Epithelial cell of esophagus (primary cell): ENCODE data around the gene MAPT.

Experiments used
- DNase-seq: peaks from one replicate; pipeline ENCODE4 v3.0.0; 2010; ENCODE audit warnings: low read depth
- H3K4me3 ChIP-seq: 2 replicates; pipeline ENCODE4 v1.5.1; 2011; ENCODE audit warnings: mild to moderate bottlenecking, low read length, control low read depth
- TF ChIP-seq, protein P1 (sequence below): IDR thresholded peaks from 2 replicates; pipeline ENCODE4 v1.5.1; 2011; ENCODE audit warnings: low read depth, mild to moderate bottlenecking, low read length, control low read depth, inconsistent platforms; ENCODE audit not compliant: insufficient read depth; ENCODE audit errors: missing control alignments

Gene MAPT

DNA sequence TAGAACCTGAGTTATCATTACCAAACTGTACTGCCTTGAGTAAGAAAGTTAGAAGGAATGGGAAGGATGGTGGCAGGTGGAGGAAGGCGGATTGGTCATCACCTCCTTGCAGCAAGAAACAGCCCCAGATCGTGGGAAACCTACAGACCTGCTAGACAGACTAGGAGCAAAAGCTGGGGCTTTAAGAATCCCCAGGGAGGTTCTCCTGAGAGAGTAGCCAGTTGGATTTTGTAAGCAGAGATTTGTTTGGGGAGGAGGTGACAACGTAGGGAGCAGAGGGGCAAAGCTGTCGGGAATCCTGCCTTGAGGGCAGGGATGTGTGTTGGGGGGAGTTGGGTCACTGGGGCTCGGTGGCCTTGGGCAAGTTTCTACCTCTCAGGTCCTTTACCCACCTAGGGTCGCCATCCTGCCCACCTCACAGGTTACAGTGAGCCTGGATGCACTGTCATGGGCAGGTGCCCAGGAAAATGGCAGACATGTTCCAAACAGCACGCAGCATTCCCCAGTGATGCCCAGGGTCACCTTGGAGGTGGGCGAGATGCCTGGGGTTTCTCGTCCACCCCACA is 55.5 kb downstream of the MAPT start:
- TF ChIP-seq, protein P1, sequence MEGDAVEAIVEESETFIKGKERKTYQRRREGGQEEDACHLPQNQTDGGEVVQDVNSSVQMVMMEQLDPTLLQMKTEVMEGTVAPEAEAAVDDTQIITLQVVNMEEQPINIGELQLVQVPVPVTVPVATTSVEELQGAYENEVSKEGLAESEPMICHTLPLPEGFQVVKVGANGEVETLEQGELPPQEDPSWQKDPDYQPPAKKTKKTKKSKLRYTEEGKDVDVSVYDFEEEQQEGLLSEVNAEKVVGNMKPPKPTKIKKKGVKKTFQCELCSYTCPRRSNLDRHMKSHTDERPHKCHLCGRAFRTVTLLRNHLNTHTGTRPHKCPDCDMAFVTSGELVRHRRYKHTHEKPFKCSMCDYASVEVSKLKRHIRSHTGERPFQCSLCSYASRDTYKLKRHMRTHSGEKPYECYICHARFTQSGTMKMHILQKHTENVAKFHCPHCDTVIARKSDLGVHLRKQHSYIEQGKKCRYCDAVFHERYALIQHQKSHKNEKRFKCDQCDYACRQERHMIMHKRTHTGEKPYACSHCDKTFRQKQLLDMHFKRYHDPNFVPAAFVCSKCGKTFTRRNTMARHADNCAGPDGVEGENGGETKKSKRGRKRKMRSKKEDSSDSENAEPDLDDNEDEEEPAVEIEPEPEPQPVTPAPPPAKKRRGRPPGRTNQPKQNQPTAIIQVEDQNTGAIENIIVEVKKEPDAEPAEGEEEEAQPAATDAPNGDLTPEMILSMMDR: no peak
- H3K4me3 ChIP-seq: no peak overlapping the region
- no peak for DNase-seq

DNA sequence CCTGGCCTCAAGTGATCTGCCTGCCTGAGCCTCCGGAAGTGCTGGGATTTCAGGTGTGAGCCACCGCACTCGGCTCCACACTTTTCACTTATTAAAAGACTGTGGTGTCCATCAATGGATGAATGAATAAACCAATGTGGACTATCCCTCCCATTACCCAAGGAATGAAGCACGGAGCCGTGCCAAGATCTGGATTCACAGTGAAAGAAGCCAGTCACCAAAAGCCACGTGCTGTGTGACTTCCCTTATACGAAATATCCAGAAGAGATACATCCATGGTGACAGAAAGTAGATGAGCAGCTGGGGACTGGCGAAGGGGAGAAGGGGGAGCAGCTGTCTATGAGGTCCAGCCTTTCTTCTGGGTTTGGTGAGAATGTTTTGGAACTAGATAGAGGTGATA is 56.5 kb downstream of the MAPT start:
- H3K4me3 ChIP-seq: no peak overlapping the region
- TF ChIP-seq, protein P1: no peak
- no peak for DNase-seq

DNA sequence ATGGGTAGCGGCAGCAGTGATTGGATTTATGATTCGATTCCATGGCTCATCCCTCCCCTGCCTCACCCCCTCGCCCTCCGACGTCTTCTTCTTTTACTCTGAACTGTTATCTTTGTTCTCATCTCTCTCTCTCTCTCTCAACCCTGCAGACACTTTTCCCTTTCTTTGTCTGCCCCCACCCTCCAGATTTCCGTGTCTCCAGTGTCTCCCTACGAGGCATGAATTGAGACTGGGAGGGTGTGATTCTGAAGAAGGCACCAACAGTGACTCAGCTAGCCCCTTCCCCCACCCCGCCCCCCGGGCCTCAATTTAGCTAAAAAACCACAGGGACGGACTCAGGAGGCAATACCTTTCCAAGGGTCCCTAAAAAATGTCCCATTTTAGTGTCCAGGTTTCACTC is 57.0 kb downstream of the MAPT start:
- TF ChIP-seq, protein P1: no peak
- no peak for DNase-seq
- no peak overlapping the region for H3K4me3 ChIP-seq

DNA sequence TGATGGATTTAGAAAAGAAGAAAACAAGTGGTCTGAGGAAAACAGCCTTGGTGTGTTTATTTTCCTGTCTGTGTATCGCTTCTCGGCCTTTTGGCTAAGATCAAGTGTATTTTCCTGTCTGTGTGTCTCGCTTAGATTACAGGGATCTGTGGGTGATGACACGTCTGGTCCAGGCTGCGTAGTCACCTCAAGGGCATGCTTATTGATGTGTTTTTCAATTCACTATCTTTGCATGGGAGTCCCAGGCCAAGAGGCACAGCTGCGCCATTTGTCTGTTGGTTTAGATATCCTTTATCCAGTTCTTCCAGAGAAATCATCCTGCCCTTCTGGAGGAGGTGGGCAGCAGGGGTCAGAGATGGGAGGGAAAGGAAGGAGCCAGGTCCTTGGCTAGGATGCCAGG is 57.6 kb downstream of the MAPT start:
- DNase-seq: no peak
- TF ChIP-seq, protein P1: no peak

DNA sequence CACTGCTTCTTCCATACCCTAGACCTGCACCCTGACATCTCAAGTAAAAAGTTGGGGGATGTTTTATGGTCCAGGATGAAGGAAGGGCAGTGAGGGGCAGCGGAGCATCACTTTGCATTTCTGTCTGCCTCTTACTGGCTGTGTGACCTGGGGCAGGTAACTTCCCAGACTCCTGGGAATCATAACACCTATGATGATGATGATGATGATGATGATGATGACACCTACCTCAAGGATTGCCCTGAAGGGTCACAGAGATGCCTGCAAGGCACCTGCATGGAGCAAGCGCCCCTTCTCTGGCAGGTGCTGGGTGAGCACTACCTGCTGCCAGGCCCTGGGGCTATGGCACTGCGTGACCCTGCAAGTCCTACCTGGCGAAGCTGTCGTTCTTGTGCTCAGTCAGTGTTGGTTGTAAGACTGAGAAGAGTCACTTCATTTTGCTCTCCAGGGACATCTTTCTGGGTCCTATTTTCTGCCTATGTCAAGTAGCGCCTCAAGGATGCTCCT is 58.5 kb downstream of the MAPT start:
- no peak for DNase-seq
- TF ChIP-seq, protein P1: no peak
- H3K4me3 ChIP-seq: no peak overlapping the region

More for the DNA sequence above, 57.6 kb downstream of the MAPT start:
- H3K4me3 ChIP-seq: no peak overlapping the region

DNA sequence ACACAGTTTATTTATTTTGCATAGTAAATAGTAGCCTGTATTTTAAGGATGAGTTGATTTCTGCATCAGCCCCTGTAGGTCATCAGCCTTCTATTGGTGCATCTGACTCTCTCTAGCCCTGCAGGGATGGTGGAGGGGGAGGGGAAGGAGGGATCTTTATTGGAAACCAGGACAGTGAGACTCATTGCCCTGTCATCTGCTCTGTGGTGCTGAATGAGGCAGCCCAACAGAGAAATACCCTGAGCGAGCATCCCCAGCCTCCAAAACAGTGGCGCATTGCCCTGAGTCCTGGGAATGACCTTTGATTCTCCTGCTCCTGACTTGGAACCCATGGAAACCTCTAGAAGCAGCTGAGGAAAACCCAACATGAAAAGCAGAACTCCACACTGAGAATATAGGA is 59.2 kb downstream of the MAPT start:
- no peak overlapping the region for H3K4me3 ChIP-seq
- TF ChIP-seq, protein P1: no peak
- DNase-seq: no peak

DNA sequence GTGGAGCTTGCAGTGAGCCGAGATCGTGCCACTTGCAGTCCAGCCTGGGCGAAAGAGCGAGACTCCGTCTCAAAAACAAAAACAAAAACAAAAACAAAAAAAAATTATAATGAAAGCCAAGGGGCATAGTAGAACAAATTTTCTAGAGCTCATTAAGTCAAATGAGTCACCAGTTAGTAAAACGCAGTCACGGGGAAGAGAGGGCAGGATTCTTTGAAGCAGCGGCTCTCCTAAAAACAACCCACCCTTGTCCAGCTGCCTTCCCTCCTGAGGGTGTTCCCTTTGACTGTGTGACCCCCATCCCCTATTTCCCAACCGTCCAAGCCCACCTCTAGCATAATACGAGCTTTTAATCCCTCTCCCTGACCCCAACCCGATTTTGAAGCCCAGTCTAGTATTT is 60.6 kb downstream of the MAPT start:
- TF ChIP-seq, protein P1: no peak
- DNase-seq: no peak
- H3K4me3 ChIP-seq: no peak overlapping the region
